Ovary (tissue), 9 donors: ENCODE data around the gene EYS. TPM values are rescaled to one million over a fixed set of nuclear protein-coding genes. Genes with fewer than 3 reads are reported as not detected.

ENCODE experiments used
- DNase-seq, 5 donors: peaks; one replicate each; pipeline ENCODE4 v3.0.0-alpha.2; 2019 to 2020
- H3K27ac ChIP-seq, 2 donors: fragments of 200-600 bp; one replicate each; pipeline versions ENCODE4 v1.5.1 to v1.8.0; 2019 to 2022
- H3K27me3 ChIP-seq: fragments of 200-600 bp; one replicate; pipeline ENCODE4 v1.8.0; 2022
- H3K36me3 ChIP-seq: fragments of 200-600 bp; sonication (generic); one replicate; pipeline ENCODE4 v1.5.1; 2019
- H3K4me1 ChIP-seq: one replicate; pipeline ENCODE4 v1.8.1; 2013; ENCODE audit warnings: mild to moderate bottlenecking, moderate library complexity; ENCODE audit not compliant: insufficient read depth
- H3K4me3 ChIP-seq: fragments of 200-600 bp; sonication (generic); one replicate; pipeline ENCODE4 v1.5.1; 2017
- H3K9me3 ChIP-seq, 2 donors: fragments of 200-600 bp in 1 of 2; sonication (generic) in 1 of 2; one replicate each; pipeline versions ENCODE4 v1.5.1 to v1.8.1; 2013 to 2019; ENCODE audit warnings: mild to moderate bottlenecking in 1 of 2, moderate library complexity in 1 of 2
- CTCF ChIP-seq, 3 donors: fragments of 450-650 bp in 2 of 3; fragments of 200-600 bp in 1 of 3; IDR thresholded peaks; one replicate each; pipeline versions ENCODE4 v1.5.1 to v1.8.0; 2016 to 2022; ENCODE audit warnings: antibody characterized with exemption in 3 of 3, mild to moderate bottlenecking in 1 of 3
- EP300 ChIP-seq: sonication (generic); formaldehyde crosslinking; IDR thresholded peaks from one replicate; pipeline ENCODE4 v1.6.1; 2017; ENCODE audit warnings: antibody characterized with exemption
- POLR2A ChIP-seq: fragments of 450-650 bp; IDR thresholded peaks from one replicate; pipeline ENCODE4 v1.6.1; 2017; ENCODE audit warnings: antibody characterized with exemption, mild to moderate bottlenecking, moderate library complexity
- WGBS, 3 donors: extraction: QIAGEN DNeasy Blood & Tissue Kit in 1 of 3; methylation state at CpG; one replicate each; pipeline versions ENCODE4 v1.1.5 to v1.1.7; 2013 to 2017; 5-methylcytosine and 5-hydroxymethylcytosine counted together
- intact Hi-C, 4 donors: fragments of 100-400 bp; cut with DNase I; formaldehyde crosslinking; loops; one replicate each; pipeline versions ENCODE4 v1.11.0 to v1.15.1; 2022 to 2023
- polyA plus RNA-seq, 2 donors: library from polyadenylated mRNA; stranded (reverse); fragments of 200-250 nt in 1 of 2; fragments of 350-450 nt in 1 of 2; fragmentation: Illumina TruSeq in 1 of 2; extraction: RNeasy Lipid Tissue Mini Kit (QIAGEN cat#74804) in 1 of 2; gene quantifications; one replicate each; pipeline ENCODE4 v1.2.3, GENCODE V29; 2013 to 2014
- total RNA-seq, 7 donors: library from RNA; depleted of rRNA in 2 of 7; stranded (reverse); fragments of >200 nt in 2 of 7; fragmentation: NEBNext Ultra II Directional in 3 of 7; extraction: Animal tissue kit (Norgen Biotek cat#: 25700) in 3 of 7; gene quantifications; one replicate each; pipeline versions ENCODE4 v1.1.0 to v1.2.4, GENCODE V29; 2016 to 2023
- donor health status: DM: no; HTN: no; CAD: no; lungs with moderate emphysema.
- donor health status: DM: no; HTN: no; CAD: no.
- donor health status: Bipolar disorder and iron deficiency.
- donor health status: DM: yes; HTN: yes; CAD: no.
- donor health status: DM: no; HTN: no; CAD: no.
- donor health status: DM: yes; HTN: yes; CAD: no.

The EYS gene
- total and polyA plus RNA-seq, 9 donors = under 0.01 to 0.03 (median 0.01) TPM; not detected in 6

DNA sequence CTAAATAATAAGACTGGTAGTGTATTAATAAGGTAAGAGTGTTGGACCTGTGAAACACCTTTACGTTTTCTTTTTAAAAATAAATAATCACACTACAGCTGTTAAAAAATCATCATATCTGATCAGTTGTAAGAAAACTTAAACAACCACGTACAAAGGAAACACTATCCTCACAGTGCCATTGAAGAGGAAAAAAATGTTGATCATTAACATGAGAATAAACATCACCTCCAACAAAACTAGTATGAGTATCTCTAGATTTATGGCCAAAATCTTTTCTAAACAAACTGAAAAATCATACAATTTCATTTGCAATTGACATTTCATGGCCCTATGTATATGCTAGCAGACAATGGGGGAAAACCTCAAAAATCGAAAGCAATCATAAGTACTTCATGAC lies 590 bp downstream of the EYS start:
- Histone ChIP-seq H3K4me1 (no peaks in the 10 kb centered on the region), H3K27ac (no peak overlapping the region), H3K4me3 (no peak overlapping the region), H3K36me3 (no peaks in the 10 kb centered on the region), H3K9me3 (no peaks in the 10 kb centered on the region), H3K27me3 (no peaks in the 10 kb centered on the region)
- TF ChIP-seq EP300 = no peak
- no peak for TF ChIP-seq POLR2A
- no peak for TF ChIP-seq CTCF (IDR thresholded peaks at IDR 0.05)
- DNase-seq = no peak
- WGBS, 3 donors = 72 to 82% (median 73%) methylated on average over 3 of the region's 3 CpGs
- intact Hi-C loops = no loop called here

GRCh38 chr6:65701325-65701724 lies 5.7 kb downstream of the EYS start:
- intact Hi-C loops = no loop called here
- no peaks in the 10 kb centered on the region for H3K4me1 ChIP-seq
- H3K36me3 ChIP-seq = no peaks in the 10 kb centered on the region
- 67 to 85% (median 71%) methylated on average over 1 of the region's 1 CpG for WGBS, 3 donors
- no peak overlapping the region for H3K4me3 ChIP-seq
- H3K27ac ChIP-seq = no peak overlapping the region
- no peaks in the 10 kb centered on the region for H3K27me3 ChIP-seq
- no peaks in the 10 kb centered on the region for H3K9me3 ChIP-seq
- no peak for DNase-seq
- TF ChIP-seq POLR2A (no peak), EP300 (no peak), CTCF (IDR thresholded peaks at IDR 0.05) (no peak)

DNA sequence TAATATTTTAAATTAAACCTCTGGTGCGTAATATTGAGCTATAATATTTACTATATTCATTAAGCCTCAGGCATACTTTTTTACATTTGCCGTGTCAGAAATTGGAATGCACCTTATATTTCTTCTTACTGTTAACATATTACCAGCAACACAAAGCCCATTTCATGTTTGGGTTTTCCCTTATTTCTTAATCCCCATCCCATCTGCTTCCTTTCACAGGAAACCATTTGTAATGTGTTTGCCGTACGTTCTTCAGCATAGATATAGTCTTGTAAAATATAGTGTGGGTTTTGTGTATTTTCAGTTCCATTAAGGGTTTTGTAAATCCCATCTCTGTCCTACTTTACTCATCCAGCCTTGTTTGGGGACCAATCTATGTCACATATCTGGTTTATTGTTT lies 6.5 kb downstream of the EYS start:
- no peak for TF ChIP-seq POLR2A
- TF ChIP-seq CTCF (IDR thresholded peaks at IDR 0.05) = no peak
- no peak for TF ChIP-seq EP300
- Histone ChIP-seq H3K27me3 (no peaks in the 10 kb centered on the region), H3K4me1 (no peaks in the 10 kb centered on the region), H3K27ac (no peak overlapping the region), H3K9me3 (no peaks in the 10 kb centered on the region), H3K36me3 (no peaks in the 10 kb centered on the region), H3K4me3 (no peak overlapping the region)
- DNase-seq = no peak
- 66 to 84% (median 82%) methylated on average over 4 of the region's 4 CpGs for WGBS, 3 donors
- intact Hi-C loops = no loop called here

DNA sequence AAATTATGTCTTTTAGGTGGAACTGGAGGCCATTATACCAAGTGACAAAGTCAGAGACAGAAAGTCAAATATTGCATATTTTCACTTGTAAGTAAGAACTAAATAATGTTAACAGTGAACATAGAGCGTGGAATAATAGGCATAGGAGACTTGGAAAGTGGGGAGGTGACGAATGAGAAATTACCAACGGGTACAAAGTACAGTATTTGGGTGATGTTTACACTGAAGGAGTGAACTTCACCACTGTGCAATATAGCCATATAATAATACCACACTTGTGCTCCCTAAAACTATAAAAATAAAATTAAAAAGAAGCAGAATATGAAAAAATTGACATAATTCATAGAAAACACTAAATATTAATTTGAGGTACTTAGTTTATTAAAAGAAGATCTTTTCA lies 14.9 kb downstream of the EYS start:
- no peak overlapping the region for H3K27ac ChIP-seq
- H3K4me3 ChIP-seq = no peak overlapping the region
- H3K4me1 ChIP-seq = no peaks in the 10 kb centered on the region
- no peaks in the 10 kb centered on the region for H3K9me3 ChIP-seq
- H3K36me3 ChIP-seq = no peaks in the 10 kb centered on the region
- no peak for TF ChIP-seq EP300
- no peak for TF ChIP-seq CTCF (IDR thresholded peaks at IDR 0.05)
- TF ChIP-seq POLR2A = no peak
- intact Hi-C loops = no loop called here
- no peaks in the 10 kb centered on the region for H3K27me3 ChIP-seq
- 83 to 92% (median 90%) methylated on average over 3 of the region's 3 CpGs for WGBS, 3 donors
- DNase-seq = no peak

- TF ChIP-seq POLR2A (no peak), EP300 (no peak), CTCF (IDR thresholded peaks at IDR 0.05) (no peak)
- no peaks in the 10 kb centered on the region for H3K36me3 ChIP-seq
- no peaks in the 10 kb centered on the region for H3K4me1 ChIP-seq
- DNase-seq = no peak
- no peak overlapping the region for H3K4me3 ChIP-seq
- no peaks in the 10 kb centered on the region for H3K27me3 ChIP-seq
- H3K9me3 ChIP-seq = no peaks in the 10 kb centered on the region
- no peak overlapping the region for H3K27ac ChIP-seq
- intact Hi-C loops = no loop called here
These were observed 26.8 kb downstream of the EYS start for GRCh38 chr6:65680232-65680631.
